ENCODE data around the gene ENGASE. TPM values are rescaled to one million over a fixed set of nuclear protein-coding genes. Genes with fewer than 3 reads are reported as not detected.
A peak's percentile ranks its signal among the peaks of the same experiment; 100 is the strongest.

ENGASE gene
- total RNA-seq, 1 experiment from 2014 or later: 34.5 TPM

DNA sequence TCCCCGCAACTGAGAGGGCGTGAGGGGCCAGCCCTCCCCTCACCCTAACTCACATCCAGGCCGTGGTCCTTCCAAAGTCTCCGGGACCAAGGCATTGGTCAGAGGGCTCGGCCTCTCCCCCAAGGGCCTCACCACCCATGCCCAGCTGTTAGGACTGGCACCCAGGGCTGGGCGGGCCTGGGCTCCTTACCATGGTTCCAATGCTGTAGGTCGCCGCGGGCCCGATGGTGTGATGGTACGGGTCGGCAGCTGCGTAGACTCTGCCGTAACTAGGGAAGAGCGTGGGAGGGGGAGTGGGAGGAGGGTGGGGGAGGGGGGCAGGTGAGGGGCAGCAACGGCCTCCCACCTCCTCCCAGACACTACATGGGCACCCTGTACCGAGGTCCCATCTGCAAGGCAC lies 19.6 kb downstream of the ENGASE start:
- Mint-ChIP-seq H3K36me3 (ENCODE audit: insufficient read depth, unreplicated experiment) (no peaks in the 10 kb centered on the region), H3K4me1 (ENCODE audit: insufficient read depth, unreplicated experiment) (no peaks in the 10 kb centered on the region), H3K27me3 (ENCODE audit: insufficient read depth, unreplicated experiment) (peaks cover 34% of the 10 kb centered on the region), H3K27ac (ENCODE audit: low read depth, unreplicated experiment) (no peak overlapping the region), H3K9me3 (ENCODE audit: unreplicated experiment) (no peaks in the 10 kb centered on the region), H3K4me3 (ENCODE audit: unreplicated experiment) (no peak overlapping the region)
- DNase-seq (ENCODE audit: unreplicated experiment): no peak
- ChIA-PET POLR2A (no interaction called here), CTCF (interaction anchor here (0.6 to 19.7 kb wide), 5 partner anchors 12 to 307 kb away, joined by 3 to 273 read pairs (median 9); no protein-coding TSS in a partner anchor)
- intact Hi-C loops (cut with micrococcal nuclease): no loop called here
- TF ChIP-seq CTCF (IDR thresholded peaks at IDR 0.05; ENCODE audit: unreplicated experiment): no peak
- no TSS peak for BruUV-seq (replicated peaks)

DNA sequence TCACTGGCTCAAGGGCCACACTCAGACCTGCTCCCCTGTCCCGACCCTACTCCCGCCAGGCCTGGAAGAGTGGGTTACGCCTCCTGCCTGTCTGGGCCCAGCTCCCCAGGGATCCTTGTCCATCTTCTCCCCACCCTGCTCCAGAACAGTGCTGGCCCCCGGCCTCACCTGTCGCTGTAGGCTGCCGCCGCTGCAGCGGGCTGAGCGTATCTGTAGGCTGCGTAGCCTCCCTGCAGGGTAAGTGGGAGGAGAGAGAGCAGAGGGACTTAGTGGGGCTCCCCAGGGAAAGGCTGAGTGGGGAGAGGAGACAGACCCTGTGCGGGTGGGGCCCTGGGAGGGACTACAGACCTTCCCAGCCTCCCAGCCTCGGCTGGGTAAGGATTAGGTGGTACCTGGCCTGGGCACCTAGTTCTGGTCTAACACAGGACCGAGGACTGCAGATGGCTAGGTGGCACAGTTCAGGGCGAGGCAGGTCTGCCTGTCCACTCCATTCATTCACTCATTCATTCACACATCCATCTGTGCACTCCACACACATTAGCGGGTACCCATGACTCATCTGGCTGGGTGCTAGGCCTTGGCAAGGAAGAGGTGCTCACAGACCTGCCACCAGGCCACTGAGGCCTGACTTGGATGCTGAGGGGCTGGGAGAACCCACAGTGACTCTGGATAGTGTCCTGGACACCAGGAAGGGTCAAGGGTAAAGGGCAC lies 20.9 kb downstream of the ENGASE start:
- intact Hi-C loops (cut with micrococcal nuclease): no loop called here
- TF ChIP-seq CTCF (IDR thresholded peaks at IDR 0.05; ENCODE audit: unreplicated experiment): no peak
- Mint-ChIP-seq H3K27ac (ENCODE audit: low read depth, unreplicated experiment) (no peak overlapping the region), H3K27me3 (ENCODE audit: insufficient read depth, unreplicated experiment) (peaks cover 46% of the 10 kb centered on the region), H3K36me3 (ENCODE audit: insufficient read depth, unreplicated experiment) (no peaks in the 10 kb centered on the region), H3K9me3 (ENCODE audit: unreplicated experiment) (no peaks in the 10 kb centered on the region), H3K4me3 (ENCODE audit: unreplicated experiment) (no peak overlapping the region), H3K4me1 (ENCODE audit: insufficient read depth, unreplicated experiment) (no peaks in the 10 kb centered on the region)
- ChIA-PET CTCF (interaction anchor here (0.5 to 19.7 kb wide), 3 partner anchors 13 to 296 kb away, joined by 3 to 273 read pairs (median 4); no protein-coding TSS in a partner anchor), POLR2A (no interaction called here)
- no TSS peak for BruUV-seq (replicated peaks)
- peak; percentile 23 for DNase-seq (ENCODE audit: unreplicated experiment)

DNA sequence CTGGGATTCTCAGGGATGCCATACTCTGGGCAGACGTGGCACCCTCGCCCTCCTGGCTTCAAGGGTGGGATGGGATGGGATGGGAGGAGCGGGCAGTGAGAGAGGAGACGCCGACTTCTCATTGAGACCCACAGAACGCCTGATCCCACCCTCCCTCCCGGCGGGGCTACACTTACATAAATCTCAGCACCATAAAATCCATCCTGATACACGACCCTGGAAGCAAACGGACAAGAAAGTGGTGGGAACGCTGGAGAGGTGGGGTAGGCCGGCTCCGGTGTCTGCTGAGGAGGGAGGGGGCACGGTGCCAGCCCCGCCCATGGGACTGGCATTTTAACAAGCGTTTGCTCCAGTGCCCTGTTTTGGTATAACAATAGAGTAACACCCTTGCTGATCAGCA lies 21.9 kb downstream of the ENGASE start:
- no peak for DNase-seq (ENCODE audit: unreplicated experiment)
- H3K27me3 Mint-ChIP-seq (ENCODE audit: insufficient read depth, unreplicated experiment): peaks cover 48% of the 10 kb centered on the region
- H3K9me3 Mint-ChIP-seq (ENCODE audit: unreplicated experiment): no peaks in the 10 kb centered on the region
- CTCF ChIA-PET: interaction anchor here (19.7 kb wide), 1 partner anchor 295 kb away, joined by 273 read pairs; no protein-coding TSS in a partner anchor
- TF ChIP-seq CTCF (IDR thresholded peaks at IDR 0.05; ENCODE audit: unreplicated experiment): no peak
- POLR2A ChIA-PET: no interaction called here
- H3K27ac Mint-ChIP-seq (ENCODE audit: low read depth, unreplicated experiment): no peak overlapping the region
- no peak overlapping the region for H3K4me3 Mint-ChIP-seq (ENCODE audit: unreplicated experiment)
- BruUV-seq (replicated peaks): no TSS peak
- no peaks in the 10 kb centered on the region for H3K4me1 Mint-ChIP-seq (ENCODE audit: insufficient read depth, unreplicated experiment)
- intact Hi-C loops (cut with micrococcal nuclease): no loop called here
- H3K36me3 Mint-ChIP-seq (ENCODE audit: insufficient read depth, unreplicated experiment): no peaks in the 10 kb centered on the region

- Mint-ChIP-seq H3K4me3 (ENCODE audit: unreplicated experiment) (no peak overlapping the region), H3K27ac (ENCODE audit: low read depth, unreplicated experiment) (no peak overlapping the region), H3K36me3 (ENCODE audit: insufficient read depth, unreplicated experiment) (no peaks in the 10 kb centered on the region), H3K4me1 (ENCODE audit: insufficient read depth, unreplicated experiment) (no peaks in the 10 kb centered on the region), H3K9me3 (ENCODE audit: unreplicated experiment) (no peaks in the 10 kb centered on the region), H3K27me3 (ENCODE audit: insufficient read depth, unreplicated experiment) (peaks cover 43% of the 10 kb centered on the region)
- intact Hi-C loops (cut with micrococcal nuclease): no loop called here
- no peak for DNase-seq (ENCODE audit: unreplicated experiment)
- ChIA-PET CTCF (interaction anchor here (0.6 to 0.7 kb wide), 2 partner anchors 56 to 67 kb away, joined by 3 to 4 read pairs; no protein-coding TSS in a partner anchor), POLR2A (no interaction called here)
- TF ChIP-seq CTCF (IDR thresholded peaks at IDR 0.05; ENCODE audit: unreplicated experiment): no peak
- BruUV-seq (replicated peaks): no TSS peak
These were observed 22.8 kb downstream of the ENGASE start for GRCh38 chr17:79097226-79098055.

Measured in MCF 10A (cell line).